IPS-18c (cell line): Measurements from ENCODE around the gene MIB2.

Experiments used
- H3K4me3 ChIP-seq: 2 replicates; pipeline ENCODE4 v1.7.0; 2013; ENCODE audit warnings: low read depth, mild to moderate bottlenecking, low read length, moderate library complexity; ENCODE audit not compliant: insufficient read depth
- H3K9me3 ChIP-seq: one replicate; pipeline ENCODE4 v1.6.1; 2013; ENCODE audit warnings: mild to moderate bottlenecking, low read length, moderate library complexity; ENCODE audit not compliant: control insufficient read depth, insufficient read depth

MIB2 gene

GRCh38 chr1:1605724-1606123 is 9.6 kb upstream of the MIB2 start:
- Histone ChIP-seq H3K9me3 (no peaks in the 10 kb centered on the region), H3K4me3 (no peak overlapping the region)

DNA sequence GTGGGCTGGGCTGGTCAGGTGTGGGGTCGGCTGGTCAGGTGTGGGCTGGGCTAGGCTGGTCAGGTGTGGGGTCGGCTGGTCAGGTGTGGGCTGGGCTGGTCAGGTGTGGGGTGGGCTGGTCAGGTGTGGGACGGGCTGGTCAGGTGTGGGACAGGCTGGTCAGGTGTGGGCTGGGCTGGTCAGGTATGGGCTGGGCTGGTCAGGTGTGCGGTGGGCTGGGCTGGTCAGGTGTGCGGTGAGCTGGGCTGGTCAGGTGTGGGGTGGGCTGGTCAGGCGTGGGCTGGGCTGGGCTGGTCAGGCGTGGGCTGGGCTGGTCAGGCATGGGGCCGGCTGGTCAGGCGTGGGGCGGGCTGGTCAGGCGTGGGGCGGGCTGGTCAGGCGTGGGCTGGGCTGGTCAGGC is 9.1 kb upstream of the MIB2 start:
- H3K9me3 ChIP-seq: no peaks in the 10 kb centered on the region
- no peak overlapping the region for H3K4me3 ChIP-seq

- Histone ChIP-seq H3K9me3 (no peaks in the 10 kb centered on the region), H3K4me3 (no peak overlapping the region)
Measured at GRCh38 chr1:1609822-1610485, 5.3 kb upstream of the MIB2 start.

DNA sequence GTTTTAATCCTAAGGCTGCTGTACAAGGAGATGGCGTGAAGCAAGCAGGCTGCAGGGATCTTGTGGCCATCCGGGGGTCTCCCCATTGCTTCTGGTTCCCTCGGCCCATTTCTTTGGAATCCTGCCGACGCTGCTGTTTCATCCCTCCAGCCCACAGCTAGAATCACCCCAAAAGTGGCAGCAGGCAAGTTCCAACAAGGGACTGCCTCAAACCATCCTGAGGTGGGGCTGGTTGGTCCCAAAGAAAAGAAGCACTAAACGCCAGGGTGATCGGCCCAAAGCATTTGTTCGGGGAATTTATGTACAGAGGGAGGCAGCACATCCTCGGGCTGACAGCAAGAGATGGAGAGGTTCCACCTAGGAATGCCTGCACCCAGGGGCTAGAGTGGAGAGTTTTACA is 4.5 kb upstream of the MIB2 start:
- Histone ChIP-seq H3K9me3 (no peaks in the 10 kb centered on the region), H3K4me3 (no peak overlapping the region)

- Histone ChIP-seq H3K4me3 (no peak overlapping the region), H3K9me3 (no peaks in the 10 kb centered on the region)
Measured at GRCh38 chr1:1612104-1612400, 3.2 kb upstream of the MIB2 start.

DNA sequence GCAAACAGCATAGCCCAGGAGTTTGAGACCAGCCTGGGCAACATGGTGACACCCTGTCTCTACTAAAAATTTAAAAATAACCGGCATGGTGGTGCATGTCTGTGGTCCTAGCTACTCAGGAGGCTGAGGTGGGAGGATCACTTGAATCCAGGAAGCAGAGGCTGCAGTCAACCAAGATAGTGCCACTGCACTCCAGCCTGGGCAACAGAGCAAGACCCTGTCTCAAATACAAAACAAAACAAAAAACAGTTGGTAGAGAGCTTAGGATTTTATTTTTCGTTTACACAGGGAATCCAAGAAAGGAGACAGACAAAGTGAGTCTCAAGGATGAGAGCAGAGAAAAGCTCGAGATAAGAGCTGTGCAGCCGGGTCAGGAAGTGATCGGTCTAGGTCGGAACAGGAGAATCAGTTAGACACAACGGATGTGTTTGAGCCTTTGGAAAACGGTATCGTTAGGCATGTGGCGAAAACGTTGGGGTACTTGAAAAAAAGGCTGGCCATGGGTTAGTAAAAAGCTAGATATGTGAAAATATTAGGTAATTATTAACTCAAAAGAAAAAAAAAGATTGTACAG is 1.7 kb upstream of the MIB2 start:
- no peaks in the 10 kb centered on the region for H3K9me3 ChIP-seq
- H3K4me3 ChIP-seq: no peak overlapping the region

DNA sequence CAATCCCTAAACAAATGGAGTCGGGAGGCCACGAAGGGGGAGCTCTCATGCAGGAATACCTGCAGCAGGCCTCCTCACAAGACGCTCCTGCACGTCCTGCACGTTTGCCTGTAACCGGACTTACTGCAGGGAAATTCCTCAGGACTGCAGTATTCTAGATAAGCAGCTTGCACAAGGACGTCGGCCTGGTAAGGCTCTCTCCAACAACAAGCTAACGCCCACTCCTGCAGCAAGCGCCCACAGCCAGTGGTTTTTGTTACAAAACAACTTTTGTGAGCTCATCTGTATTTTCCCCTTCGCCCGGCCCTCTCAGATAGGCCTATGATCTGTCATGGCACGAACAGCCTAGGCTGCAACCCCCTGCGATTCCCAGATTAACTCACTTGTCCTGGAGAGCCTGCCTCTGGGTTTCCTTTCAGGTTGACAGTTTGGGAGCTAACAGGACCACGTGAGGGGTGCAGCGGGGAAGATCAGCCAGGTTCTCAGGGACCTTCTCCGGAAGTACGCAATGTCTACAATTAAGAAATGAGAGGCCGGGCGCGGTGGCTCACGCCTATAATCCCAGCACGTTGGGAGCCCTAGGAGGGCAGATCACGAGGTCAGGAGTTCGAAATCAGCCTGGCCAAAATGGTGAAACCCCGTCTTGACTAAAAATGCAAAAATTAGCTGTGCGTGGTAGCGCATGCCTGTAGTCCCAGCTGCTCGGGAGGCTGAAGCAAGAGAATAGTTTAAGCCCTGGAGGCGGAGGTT is 921 bp upstream of the MIB2 start:
- Histone ChIP-seq H3K9me3 (no peaks in the 10 kb centered on the region), H3K4me3 (peak overlapping the region; percentile 99)

- Histone ChIP-seq H3K9me3 (no peaks in the 10 kb centered on the region), H3K4me3 (peak overlapping the region; percentile 99)
Measured at GRCh38 chr1:1614954-1615255, 395 bp upstream of the MIB2 start.

DNA sequence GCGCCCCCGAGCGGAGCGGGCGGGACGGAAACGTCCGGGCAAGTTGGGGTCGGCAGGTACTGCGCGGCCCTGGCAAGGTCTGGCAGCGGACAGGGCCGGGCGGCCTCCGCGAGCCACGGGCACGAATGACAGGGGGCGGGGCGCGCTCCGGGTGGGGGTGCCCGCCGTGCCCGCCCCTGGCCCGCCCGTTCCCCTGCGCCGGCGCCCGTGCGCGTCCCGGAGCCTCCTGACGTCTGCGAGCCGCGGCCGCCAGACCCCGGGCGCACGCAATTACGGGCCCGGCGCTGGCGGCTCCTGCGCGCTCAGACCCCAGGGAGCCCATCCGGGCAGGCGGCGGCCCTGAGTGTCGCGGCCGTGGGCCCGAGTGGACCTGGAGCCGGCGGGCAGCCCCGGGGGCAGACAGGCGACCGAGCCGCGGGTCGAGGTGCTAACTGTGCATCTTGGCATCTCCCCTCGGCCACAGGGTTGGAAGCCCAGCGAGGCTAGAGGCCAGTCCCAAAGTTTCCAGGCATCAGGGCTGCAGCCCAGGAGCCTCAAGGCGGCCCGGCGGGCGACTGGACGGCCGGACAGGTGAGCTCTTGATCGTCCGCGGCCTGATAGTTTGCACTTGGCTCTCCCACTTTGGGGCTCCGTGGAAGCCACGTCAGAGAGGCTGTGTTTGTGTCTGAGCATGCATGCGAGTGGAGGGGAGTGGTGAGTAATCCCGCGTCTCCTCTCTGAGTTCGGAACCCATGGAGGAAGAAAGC is 918 bp downstream of the MIB2 start:
- H3K9me3 ChIP-seq: no peaks in the 10 kb centered on the region
- H3K4me3 ChIP-seq: peak overlapping the region; percentile 99

DNA sequence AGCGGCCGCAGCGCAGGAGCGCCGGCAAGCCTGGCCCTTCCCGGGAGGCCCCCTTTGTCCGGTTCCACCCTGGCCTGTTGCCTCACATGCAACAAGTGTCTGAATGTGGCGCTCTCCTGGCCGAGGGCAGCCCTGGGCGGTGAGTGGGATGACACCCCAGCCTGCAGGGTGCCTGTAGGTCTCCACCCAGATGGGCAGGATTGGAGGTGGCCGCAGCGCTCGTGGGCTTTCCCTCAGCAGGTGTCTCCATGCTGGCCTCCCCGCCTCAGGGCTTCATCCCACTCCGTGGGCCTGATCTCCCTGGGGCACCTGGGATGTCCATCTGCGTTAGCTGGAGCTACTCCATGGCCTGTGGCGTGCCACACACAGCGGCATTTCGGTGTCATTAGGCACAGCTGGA is 1.5 kb downstream of the MIB2 start:
- Histone ChIP-seq H3K9me3 (no peaks in the 10 kb centered on the region), H3K4me3 (peak overlapping the region; percentile 99)

GRCh38 chr1:1617516-1617915 is 2.2 kb downstream of the MIB2 start:
- no peaks in the 10 kb centered on the region for H3K9me3 ChIP-seq
- no peak overlapping the region for H3K4me3 ChIP-seq

- H3K4me3 ChIP-seq: no peak overlapping the region
- H3K9me3 ChIP-seq: no peaks in the 10 kb centered on the region
Measured at GRCh38 chr1:1617925-1618324, 2.6 kb downstream of the MIB2 start.

DNA sequence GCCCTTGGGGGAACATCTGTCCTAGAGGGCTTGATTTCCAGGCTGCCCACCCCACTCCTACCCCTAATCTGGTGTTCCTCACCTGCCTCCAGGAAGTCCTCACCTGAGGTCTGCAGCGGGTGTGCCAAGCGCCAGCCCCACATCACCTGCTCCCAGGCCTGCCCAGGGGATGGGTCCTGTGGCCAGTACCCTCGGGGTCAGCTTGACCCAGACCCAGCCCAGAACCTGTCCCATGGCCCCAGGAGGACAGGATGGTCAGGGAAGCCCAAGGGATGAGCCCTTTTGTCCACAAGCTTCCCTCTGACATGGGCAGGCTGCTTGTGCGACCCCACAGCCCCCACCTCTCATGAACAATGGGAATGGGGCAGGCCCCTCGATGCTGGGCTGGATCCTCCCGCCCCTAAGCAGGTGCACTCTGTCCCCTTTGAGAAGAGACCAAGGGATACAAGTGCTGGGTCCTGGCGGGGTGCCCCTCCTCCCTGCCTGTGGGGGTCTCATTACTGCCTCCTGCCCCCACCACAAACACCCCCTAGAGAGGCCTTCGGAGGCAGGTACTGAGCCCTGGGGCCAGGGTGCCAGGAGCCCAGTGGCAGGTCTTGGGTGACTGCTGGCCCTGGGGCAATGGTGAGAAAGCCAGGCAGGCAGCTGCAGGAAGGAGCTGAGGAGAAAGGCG is 3.2 kb downstream of the MIB2 start:
- Histone ChIP-seq H3K9me3 (no peaks in the 10 kb centered on the region), H3K4me3 (no peak overlapping the region)

DNA sequence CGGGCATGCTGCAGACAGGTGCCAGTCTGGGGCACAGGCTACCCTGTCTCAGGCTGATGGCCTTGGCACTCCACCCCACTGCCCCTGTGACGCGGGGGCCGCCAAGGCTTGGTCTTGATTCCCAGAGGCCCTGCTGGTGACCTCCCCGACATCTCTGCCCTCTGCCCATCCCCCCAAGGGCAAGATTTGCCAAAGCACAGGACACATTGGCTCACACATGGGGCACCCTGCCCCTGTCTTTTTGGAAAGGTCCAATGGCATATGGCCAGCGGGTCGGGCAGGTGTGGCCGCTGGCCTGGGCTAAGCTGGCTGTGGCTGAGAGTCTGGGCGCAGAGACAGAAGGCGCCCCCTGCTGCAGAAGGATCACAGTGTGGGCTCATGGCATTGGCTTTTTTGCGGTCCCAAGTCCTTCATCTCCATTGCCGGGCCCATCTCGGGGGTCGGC is 4.6 kb downstream of the MIB2 start:
- Histone ChIP-seq H3K4me3 (no peak overlapping the region), H3K9me3 (no peaks in the 10 kb centered on the region)

- H3K9me3 ChIP-seq: no peaks in the 10 kb centered on the region
- H3K4me3 ChIP-seq: no peak overlapping the region
Measured at GRCh38 chr1:1620433-1621139, 5.3 kb downstream of the MIB2 start.

GRCh38 chr1:1621173-1622009 is 6.1 kb downstream of the MIB2 start:
- H3K4me3 ChIP-seq: no peak overlapping the region

More at GRCh38 chr1:1621173-1622009, 6.1 kb downstream of the MIB2 start:
- H3K9me3 ChIP-seq: no peaks in the 10 kb centered on the region
